ENCODE measurements around the gene CDSN.
A peak's percentile ranks its signal among the peaks of the same experiment; 100 is the strongest.

Gene CDSN

DNA sequence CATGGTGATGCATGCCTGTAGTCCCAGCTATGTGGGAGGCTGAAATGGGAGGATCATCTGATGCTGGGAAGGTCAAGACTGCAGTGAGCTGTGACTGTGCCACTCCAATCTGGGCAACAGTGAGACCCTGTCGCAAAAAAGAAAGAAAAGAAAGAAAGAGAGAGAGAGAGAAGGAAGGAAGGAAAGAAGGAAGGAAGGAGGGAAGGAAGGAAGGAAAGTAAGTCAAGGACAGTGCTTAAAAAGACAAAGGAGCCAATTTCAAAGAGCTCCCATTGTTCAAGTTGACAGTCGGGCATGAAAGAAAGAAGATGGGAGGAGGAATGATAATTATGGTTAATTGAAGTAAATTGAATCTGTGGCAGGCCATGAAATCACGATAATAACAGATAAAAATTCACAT is 24.0 kb downstream of the CDSN start:
- Histone ChIP-seq H3K4me2 (peak overlapping the region in 9 of 11 experiments; percentile 12 to 85 (median 34); a peak in 11 of 22 replicates), H3K9ac (no peak overlapping the region), H3K9me3 (replicated peaks in 1 of 11) (no peaks in the 10 kb centered on the region), H3K36me3 (no peaks in the 10 kb centered on the region), H3K27me3 (no peaks in the 10 kb centered on the region), H3K27ac (no peak overlapping the region), H4K20me1 (no peaks in the 10 kb centered on the region), H3K4me1 (peaks cover 31 to 49% (median 37%) of the 10 kb centered on the region in 10 experiments), H3K4me3 (no peak overlapping the region)
- TF ChIP-seq Cebpa-rat (IDR thresholded peaks at IDR 0.05), result no peak

- no peaks in the 10 kb centered on the region for H3K9me3 ChIP-seq (replicated peaks in 1 of 11)
- H3K27me3 ChIP-seq, result no peaks in the 10 kb centered on the region
- peak overlapping the region in 5 of 11 experiments; percentile 19 to 62 (median 54); a peak in 8 of 22 replicates for H3K9ac ChIP-seq
- 0 out of 20 replicates have a peak overlapping the region, but pooled peaks of 2 of the 10 experiments have one; percentile 4 to 11 for H3K4me3 ChIP-seq
- no peaks in the 10 kb centered on the region for H3K36me3 ChIP-seq
- H4K20me1 ChIP-seq, result no peaks in the 10 kb centered on the region
- peak overlapping the region; percentile 50 to 94 (median 80) for H3K4me2 ChIP-seq
- peaks cover 31 to 49% (median 37%) of the 10 kb centered on the region in 10 experiments for H3K4me1 ChIP-seq
- no peak for TF ChIP-seq Cebpa-rat (IDR thresholded peaks at IDR 0.05)
- H3K27ac ChIP-seq, result peak overlapping the region in 8 of 11 experiments; percentile 14 to 80 (median 68); a peak in 15 of 22 replicates
Measured at GRCh38 chr6:31094389-31094881, 25.8 kb downstream of the CDSN start.

DNA sequence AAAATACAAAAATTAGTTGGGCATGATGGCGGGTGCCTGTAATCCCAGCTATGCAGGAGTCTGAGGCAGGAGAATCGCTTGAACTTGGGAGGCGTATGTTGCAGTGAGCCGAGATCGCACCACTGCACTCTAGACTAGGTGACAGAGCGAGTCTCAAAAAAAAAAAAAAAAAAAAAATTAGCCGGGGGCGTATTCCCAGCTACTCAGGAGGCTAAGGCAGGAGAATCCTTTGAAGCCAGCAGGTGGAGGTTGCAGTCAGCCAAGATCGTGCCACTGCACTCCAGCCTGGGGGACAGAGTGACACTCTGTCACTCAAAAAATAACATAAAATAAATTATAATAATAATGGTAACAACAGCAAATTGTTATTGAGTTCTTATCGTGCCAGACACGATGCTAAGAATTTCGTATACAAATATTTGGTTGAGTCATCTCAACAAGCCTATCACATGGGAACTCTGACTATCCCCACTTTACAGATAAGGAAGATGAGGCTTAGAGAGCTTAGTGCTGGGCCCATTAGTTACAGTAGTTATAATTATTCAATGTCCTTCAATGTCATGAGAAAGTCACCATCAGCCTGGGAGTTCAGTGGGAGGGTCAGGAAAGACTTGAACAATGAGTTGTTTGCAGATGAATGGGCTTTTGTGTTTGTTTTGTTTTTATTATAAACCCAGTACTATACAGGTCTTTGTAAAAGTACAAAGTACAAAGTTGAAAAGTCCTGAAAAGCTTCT is 27.3 kb downstream of the CDSN start:
- no peak overlapping the region for H3K9ac ChIP-seq
- no peaks in the 10 kb centered on the region for H4K20me1 ChIP-seq
- H3K4me1 ChIP-seq, result peaks cover 31 to 49% (median 37%) of the 10 kb centered on the region in 10 experiments
- no peaks in the 10 kb centered on the region for H3K27me3 ChIP-seq
- no peaks in the 10 kb centered on the region for H3K9me3 ChIP-seq (replicated peaks in 1 of 11)
- TF ChIP-seq Cebpa-rat (IDR thresholded peaks at IDR 0.05), result no peak
- no peak overlapping the region for H3K4me3 ChIP-seq
- no peaks in the 10 kb centered on the region for H3K36me3 ChIP-seq
- H3K27ac ChIP-seq, result no peak overlapping the region; a peak in 1 of 22 replicates
- H3K4me2 ChIP-seq, result no peak overlapping the region

DNA sequence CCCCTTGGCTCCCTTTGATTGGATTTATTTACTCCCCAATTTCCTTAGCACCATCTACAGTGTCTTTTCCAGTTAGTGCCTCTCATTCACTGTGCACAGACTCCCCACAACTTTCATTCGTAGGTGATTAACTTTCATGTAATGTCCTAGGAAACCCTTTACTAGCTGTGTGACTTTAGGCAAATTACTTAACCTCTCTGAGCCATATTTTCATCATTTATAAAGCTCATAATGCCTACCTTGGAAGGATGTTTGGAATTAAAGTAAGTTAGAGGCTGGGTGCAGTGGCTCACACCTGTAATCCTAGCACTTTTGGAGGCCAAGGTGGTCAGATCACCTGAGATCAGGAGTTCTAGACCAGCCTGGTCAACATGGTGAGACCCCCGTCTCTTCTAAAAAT is 28.0 kb downstream of the CDSN start:
- TF ChIP-seq Cebpa-rat (IDR thresholded peaks at IDR 0.05), result no peak
- Histone ChIP-seq H3K4me1 (peaks cover 26 to 46% (median 36%) of the 10 kb centered on the region in 10 experiments), H3K9ac (no peak overlapping the region), H3K27me3 (no peaks in the 10 kb centered on the region), H3K36me3 (no peaks in the 10 kb centered on the region), H3K9me3 (replicated peaks in 1 of 11) (no peaks in the 10 kb centered on the region), H3K4me3 (no peak overlapping the region), H3K4me2 (no peak overlapping the region), H3K27ac (no peak overlapping the region), H4K20me1 (no peaks in the 10 kb centered on the region)

DNA sequence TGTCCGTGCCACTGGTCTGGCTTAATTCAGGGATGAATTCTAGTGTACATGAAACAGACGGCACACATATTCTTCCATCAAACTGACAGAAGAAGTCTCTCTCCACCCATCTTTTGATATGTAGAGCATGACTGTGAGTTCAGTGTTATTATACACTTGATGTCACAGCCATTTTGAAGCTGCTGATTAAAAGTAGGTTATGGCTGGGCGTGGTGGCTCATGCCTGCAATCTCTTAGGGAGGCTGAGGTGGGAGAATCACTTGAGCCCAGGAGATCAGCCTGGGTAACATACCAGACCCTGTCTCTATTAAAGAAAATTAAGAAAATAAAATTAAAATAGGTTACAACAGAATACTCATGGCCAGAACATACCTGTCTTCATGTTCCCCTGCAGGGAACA is 28.6 kb downstream of the CDSN start:
- Histone ChIP-seq H3K9ac (no peak overlapping the region), H4K20me1 (no peaks in the 10 kb centered on the region), H3K4me3 (no peak overlapping the region), H3K36me3 (no peaks in the 10 kb centered on the region), H3K4me2 (no peak overlapping the region), H3K4me1 (peaks cover 26 to 46% (median 36%) of the 10 kb centered on the region in 10 experiments), H3K27ac (no peak overlapping the region), H3K27me3 (no peaks in the 10 kb centered on the region), H3K9me3 (replicated peaks in 1 of 11) (no peaks in the 10 kb centered on the region)
- no peak for TF ChIP-seq Cebpa-rat (IDR thresholded peaks at IDR 0.05)

GRCh38 chr6:31090973-31091364 is 29.3 kb downstream of the CDSN start:
- Histone ChIP-seq H3K36me3 (no peaks in the 10 kb centered on the region), H3K9ac (no peak overlapping the region), H3K27ac (no peak overlapping the region), H4K20me1 (no peaks in the 10 kb centered on the region), H3K4me1 (peaks cover 24 to 44% (median 33%) of the 10 kb centered on the region in 10 experiments), H3K4me2 (no peak overlapping the region), H3K27me3 (no peaks in the 10 kb centered on the region), H3K4me3 (no peak overlapping the region), H3K9me3 (replicated peaks in 1 of 11) (no peaks in the 10 kb centered on the region)
- no peak for TF ChIP-seq Cebpa-rat (IDR thresholded peaks at IDR 0.05)

DNA sequence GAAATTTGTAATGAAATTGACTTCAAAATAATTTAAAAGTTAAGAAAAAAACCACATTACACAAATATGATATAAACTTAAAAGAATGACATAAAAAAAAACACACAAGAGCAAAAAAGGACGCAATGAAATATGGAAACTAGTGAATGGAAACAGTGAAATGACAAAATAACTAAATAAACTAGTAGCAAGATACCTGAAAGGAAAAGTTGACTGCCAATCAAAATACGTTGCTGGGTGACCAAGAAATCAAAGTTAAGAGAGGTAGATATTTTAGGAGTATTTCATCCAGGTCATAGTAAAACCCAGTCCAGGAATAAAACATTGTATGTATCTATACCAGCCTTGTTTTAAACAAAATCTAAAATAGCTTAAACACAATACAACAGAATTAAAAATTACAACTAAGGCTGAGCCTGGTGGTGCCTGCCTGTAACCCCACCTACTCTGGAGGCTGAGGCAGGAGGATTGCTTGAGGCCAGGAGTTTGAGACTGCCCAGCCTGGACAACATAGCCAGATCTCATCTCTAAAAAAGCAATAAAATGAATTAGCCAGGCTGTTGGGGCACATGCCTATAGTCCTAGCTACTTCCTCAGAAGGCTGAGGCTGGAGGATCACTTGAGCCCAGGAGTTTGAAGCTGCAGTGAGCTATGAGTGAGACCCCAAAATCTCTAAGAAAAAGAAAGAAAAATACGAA is 29.8 kb downstream of the CDSN start:
- Histone ChIP-seq H3K27ac (no peak overlapping the region), H3K9me3 (replicated peaks in 1 of 11) (no peaks in the 10 kb centered on the region), H3K4me3 (no peak overlapping the region), H3K27me3 (no peaks in the 10 kb centered on the region), H3K4me2 (no peak overlapping the region), H3K36me3 (no peaks in the 10 kb centered on the region), H4K20me1 (no peaks in the 10 kb centered on the region), H3K4me1 (peaks cover 24 to 39% (median 30%) of the 10 kb centered on the region in 10 experiments), H3K9ac (no peak overlapping the region)
- TF ChIP-seq Cebpa-rat (IDR thresholded peaks at IDR 0.05), result no peak

DNA sequence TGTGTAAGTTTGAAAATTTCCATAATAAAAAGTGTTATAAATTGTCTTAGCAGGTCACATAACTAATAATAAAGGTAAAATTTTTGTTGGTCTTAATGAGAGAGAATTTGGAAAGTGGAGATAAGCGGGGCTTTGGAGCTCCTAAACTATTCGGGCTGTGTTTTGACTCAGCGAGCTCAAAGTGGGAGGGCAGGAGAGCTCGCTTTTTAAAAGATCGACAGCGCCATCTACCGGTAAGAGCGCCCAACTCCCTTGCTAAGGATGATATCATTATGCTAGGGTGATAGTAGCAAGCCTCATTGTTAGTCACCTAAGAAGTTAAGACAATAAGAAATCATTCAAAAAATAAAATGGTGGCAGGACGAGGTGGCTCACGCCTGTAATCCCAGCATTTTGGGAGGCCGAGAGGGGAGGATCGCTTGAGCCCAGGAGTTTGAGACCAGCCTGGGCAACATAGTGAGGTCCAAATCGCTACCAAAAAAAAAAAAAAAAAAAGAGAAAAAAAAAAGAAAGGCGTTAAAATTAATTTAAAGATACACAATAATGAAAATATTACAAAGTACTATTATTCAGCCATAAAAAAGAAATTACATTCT is 32.7 kb downstream of the CDSN start:
- Histone ChIP-seq H3K4me1 (peaks cover 10 to 33% (median 23%) of the 10 kb centered on the region in 10 experiments), H3K36me3 (no peaks in the 10 kb centered on the region), H3K9me3 (replicated peaks in 1 of 11) (no peaks in the 10 kb centered on the region), H3K27ac (no peak overlapping the region; a peak in 1 of 22 replicates), H3K27me3 (no peaks in the 10 kb centered on the region), H4K20me1 (no peaks in the 10 kb centered on the region), H3K4me3 (no peak overlapping the region), H3K4me2 (peak overlapping the region in 4 of 11 experiments; percentile 30 to 44 (median 39); a peak in 4 of 22 replicates), H3K9ac (no peak overlapping the region)
- TF ChIP-seq Cebpa-rat (IDR thresholded peaks at IDR 0.05), result no peak
